EH (cell line): ENCODE data around the gene TMEM125.

Experiments used
- DNase-seq: peaks from one replicate; pipeline ENCODE4 v3.0.0-alpha.2; 2015; ENCODE audit warnings: low read depth

The TMEM125 gene

DNA sequence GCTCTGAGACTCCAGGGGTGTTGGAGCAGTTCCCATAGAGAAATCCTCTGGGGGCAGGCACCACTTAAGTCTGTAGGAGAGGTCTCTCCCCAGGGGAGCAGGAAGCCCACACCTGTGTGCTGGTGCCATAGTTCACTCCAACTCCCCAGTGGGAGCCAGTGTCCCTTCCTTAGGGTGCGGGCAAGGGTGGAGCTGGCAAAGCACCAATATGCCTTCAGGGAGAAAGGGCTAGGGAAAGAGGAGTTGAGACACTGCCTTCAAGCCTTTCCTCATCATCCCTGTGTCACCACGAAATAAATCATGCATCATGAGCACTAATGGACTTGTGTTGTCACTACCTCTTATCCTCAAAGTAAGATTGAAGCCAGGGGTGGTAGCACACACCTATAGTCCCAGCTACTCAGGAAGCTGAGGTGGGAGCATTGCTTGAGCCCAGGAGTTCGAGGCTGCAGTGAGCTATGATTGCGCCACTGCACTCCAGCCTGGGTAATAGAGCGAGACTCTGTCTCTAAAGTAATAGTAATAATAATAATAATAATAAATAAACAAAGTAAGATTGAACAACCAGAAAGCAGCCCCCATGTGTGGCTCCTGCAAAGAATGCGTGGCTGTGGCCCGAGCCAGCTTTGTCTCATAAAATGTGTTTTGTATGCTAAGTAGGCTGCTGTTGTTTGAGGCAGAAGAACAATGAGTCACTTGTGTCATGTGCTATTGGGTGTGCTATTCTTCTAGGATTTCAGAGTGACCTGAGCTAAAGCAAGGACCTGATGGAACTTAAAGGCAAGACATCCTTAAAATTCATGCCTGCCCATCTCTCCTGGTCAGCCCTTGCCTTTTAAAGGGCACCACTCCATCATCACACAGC is 24.3 kb downstream of the TMEM125 start:
- peak; percentile 58 for DNase-seq

DNA sequence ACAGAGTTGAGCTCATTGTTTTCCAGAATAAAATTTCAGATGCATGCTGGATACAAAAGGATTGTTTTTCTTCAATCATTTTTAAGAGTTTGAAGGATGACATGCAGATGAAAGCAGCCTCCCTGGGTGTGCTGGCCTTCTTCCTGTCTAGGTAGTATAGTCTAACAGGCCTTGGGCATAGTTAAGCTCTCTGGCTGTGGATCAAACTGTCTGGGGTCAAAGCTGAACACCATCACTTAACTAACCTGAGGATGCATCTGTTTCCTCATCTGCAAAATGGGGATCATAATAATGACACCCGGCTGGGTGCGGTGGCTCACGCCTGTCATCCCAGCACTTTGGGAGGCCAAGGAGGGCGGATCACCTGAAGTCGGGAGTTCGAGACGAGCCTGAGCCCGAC is 25.0 kb downstream of the TMEM125 start:
- DNase-seq, result no peak

DNA sequence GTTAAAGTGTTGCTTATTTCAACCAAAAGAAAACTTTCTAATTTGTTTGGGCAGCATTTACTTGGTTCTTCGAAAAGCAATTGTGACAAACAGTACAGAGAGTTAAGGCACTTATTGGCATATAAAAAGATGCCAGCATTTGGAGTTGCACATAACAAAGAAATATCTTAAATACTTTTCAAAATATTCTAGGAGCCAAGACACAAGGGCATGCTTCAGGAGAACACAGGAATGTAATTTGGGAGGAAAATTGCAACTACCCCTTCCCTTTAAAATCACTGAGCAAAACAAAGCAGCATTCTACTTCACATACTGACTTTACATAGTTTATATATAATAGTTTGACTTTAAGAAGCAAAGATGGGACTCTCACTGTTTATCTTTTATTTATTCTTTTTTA is 26.4 kb downstream of the TMEM125 start:
- peak; percentile 17 for DNase-seq

GRCh38 chr1:43298055-43298454 is 28.3 kb downstream of the TMEM125 start:
- no peak for DNase-seq

- no peak for DNase-seq
Measured at GRCh38 chr1:43299101-43299500, 29.3 kb downstream of the TMEM125 start.

DNA sequence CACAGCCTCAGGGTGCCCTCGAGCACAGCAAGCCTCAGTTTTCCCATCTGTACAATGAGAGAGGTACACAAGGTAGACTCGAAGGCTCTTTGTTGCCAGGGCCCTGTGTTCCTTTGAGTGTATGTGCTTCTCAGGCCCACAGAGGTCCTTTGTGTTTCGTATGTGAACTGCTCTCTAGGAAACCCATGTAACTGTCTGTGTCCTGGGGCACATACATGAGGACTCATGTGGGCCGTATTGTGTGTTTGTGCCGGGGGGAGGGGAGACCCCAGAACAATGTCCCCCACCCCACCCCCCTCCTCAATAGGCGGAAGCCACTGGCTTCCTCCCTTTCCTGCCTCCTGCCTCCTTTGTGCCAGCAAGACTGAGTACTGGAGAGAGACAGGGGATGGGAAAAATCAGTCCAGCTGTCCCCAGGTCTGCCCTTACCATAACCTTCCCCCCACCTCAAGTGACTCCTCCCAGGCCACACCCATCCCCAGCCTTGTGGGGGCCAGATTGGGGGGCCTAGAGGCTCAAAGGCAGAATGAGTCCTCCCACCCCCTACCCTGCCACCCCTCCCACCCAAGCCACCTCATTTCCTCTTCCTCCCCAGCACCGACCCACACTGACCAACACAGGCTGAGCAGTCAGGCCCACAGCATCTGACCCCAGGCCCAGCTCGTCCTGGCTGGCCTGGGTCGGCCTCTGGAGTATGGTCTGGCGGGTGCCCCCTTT is 30.8 kb downstream of the TMEM125 start, which contains the start of gene TIE1:
Gene TIE1, plus strand, starts transcription at position 605 of the 717 bp plus-strand sequence. Its CDS starts 90 bp downstream, at position 695.
- no peak for DNase-seq

DNA sequence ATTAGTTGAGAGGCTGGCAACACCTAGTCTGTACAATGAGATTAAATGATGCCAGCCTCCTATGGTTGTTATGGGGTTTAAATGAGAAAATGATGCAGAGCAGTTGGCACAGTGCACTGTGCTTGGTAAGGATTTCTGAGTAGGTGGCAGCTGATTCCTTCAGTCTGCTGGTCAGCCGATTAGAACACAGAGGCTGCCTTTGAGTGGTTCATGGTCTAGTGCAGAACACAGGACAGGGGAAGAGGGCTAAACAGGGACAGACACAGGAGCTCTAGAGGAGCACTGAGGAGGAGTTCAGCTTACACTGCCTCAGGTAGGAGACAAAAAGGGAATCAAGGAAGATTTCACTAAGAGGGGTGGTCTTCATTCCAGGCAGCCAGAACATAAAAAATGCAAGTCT is 32.4 kb downstream of the TMEM125 start:
- no peak for DNase-seq

- no peak for DNase-seq
Measured at GRCh38 chr1:43302721-43303470, 33.1 kb downstream of the TMEM125 start.

GRCh38 chr1:43303471-43304313 is 33.9 kb downstream of the TMEM125 start:
- DNase-seq, result no peak

- no peak for DNase-seq
Measured at GRCh38 chr1:43304314-43304681, 34.5 kb downstream of the TMEM125 start.

- no peak for DNase-seq
Measured at GRCh38 chr1:43304771-43305300, 35.1 kb downstream of the TMEM125 start.

DNA sequence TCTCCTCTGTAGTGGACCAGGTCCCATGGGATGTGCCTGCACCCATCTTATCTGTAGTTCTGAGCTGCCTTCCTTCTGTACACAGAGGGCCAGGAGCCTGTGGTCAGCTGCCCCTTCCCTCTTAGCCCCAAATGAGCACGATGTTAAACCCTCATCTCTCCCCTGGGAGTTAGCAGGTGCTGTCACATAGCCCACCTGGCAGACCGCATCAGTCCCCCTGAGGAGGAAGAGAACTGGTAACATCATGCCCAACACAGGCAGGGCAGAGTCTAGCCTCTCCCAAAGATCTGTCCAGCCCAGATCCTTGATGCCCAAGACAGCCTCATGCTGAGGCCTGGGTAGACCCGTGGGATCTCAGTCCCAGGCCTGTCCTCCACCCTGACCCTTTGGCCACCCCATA is 35.7 kb downstream of the TMEM125 start:
- no peak for DNase-seq

DNA sequence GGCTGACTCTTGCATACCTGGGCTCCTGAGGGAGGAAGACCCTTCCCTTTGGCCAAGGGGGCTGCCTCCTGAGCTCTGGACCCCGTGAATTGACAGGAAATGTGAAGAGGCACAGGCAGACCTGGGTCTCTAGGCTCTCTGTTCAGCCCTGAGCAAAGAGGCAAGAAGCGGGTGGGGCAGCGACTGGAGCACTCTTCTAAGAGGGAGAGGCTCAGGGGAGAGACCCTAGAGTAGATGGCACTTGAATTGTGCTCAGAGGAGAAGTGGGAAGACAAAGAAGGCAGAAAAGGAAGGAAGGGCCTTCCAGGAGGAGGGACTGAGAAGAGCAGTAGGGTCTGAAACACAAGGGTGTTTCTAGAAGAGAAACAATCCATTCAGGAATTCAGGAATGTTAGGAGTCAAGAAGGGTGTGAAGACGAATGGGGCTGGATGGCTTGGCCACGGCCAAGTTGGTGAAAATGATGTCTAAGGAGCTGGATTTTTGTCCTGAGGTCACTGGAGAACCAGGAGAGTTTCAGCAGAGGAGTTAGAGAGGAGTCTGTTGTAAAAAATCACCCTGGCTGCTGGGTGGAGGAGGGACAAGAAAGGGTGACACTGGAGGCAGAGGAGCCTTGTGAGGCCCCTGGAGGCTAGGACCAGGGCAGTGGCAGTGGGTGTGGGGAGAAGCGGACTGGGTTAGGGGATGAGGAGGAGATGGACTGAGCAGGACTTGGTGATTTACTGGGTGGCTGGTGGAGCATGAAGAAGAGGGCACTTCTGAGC is 36.3 kb downstream of the TMEM125 start:
- peak; percentile 7 for DNase-seq

- DNase-seq, result no peak
Measured at GRCh38 chr1:43306688-43307457, 37.1 kb downstream of the TMEM125 start.

DNA sequence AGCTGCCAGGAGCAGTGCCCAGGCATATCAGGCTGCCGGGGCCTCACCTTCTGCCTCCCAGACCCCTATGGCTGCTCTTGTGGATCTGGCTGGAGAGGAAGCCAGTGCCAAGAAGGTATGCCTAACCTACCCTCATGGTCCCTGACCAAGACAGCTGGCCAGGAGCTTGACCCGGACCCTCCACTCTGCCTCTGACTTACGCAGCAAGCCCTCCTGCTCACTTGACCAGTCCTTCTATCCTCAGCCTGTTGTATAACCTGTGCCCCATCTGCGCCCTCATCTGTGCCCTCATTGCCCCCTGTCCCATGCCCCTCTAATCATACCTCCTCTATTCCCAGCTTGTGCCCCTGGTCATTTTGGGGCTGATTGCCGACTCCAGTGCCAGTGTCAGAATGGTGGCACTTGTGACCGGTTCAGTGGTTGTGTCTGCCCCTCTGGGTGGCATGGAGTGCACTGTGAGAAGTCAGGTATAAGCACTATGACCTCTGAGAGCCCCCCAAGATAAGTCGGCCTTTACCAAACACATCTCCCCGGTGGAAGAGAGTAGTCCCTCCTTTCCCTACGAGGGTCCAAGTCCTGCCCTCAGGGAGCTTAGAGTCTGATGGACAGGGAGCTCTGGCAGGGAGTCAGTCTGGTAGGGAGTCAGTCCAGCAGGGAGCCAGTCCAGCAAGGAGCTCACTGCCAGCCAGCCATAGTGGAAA is 37.8 kb downstream of the TMEM125 start:
- DNase-seq, result no peak

GRCh38 chr1:43308635-43309404 is 39.0 kb downstream of the TMEM125 start:
- DNase-seq, result no peak

GRCh38 chr1:43309405-43310025 is 39.7 kb downstream of the TMEM125 start:
- DNase-seq, result peak; percentile 32

DNA sequence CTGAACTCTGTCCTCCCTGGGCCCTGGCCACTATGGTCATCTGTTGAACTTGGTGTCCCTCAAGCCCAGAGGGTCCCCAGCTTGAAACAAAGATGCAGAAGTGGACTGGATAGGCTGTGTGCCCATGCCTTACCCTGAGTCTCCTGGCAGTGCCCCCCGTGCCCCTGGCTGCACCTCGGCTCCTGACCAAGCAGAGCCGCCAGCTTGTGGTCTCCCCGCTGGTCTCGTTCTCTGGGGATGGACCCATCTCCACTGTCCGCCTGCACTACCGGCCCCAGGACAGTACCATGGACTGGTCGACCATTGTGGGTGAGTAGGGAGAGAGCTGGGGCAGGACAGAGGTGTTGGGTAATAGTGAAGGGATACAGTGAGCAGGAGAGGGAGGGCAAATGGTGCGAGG is 41.7 kb downstream of the TMEM125 start:
- no peak for DNase-seq
